Lower leg skin (tissue), 3 donors: ENCODE data around the gene SIGLEC11.
"Not testable (repeated sequence)": the region's sequence is repeated elsewhere in the genome, so short reads cannot be mapped to it uniquely, and the experiment has no call there.

ENCODE experiments used
- POLR2A ChIP-seq, 2 donors: fragments of 450-650 bp; IDR thresholded peaks; one replicate each; pipeline ENCODE4 v1.6.1; 2016 to 2017; ENCODE audit warnings: antibody characterized with exemption in 2 of 2, mild to moderate bottlenecking in 1 of 2, moderate library complexity in 1 of 2
- TF ChIP-seq, protein P1 (sequence below), 3 donors: fragments of 450-650 bp; IDR thresholded peaks; one replicate each; pipeline ENCODE4 v1.5.1; 2016; ENCODE audit warnings: antibody characterized with exemption in 3 of 3, mild to moderate bottlenecking in 3 of 3, moderate library complexity in 2 of 3

- TF ChIP-seq, protein P1, sequence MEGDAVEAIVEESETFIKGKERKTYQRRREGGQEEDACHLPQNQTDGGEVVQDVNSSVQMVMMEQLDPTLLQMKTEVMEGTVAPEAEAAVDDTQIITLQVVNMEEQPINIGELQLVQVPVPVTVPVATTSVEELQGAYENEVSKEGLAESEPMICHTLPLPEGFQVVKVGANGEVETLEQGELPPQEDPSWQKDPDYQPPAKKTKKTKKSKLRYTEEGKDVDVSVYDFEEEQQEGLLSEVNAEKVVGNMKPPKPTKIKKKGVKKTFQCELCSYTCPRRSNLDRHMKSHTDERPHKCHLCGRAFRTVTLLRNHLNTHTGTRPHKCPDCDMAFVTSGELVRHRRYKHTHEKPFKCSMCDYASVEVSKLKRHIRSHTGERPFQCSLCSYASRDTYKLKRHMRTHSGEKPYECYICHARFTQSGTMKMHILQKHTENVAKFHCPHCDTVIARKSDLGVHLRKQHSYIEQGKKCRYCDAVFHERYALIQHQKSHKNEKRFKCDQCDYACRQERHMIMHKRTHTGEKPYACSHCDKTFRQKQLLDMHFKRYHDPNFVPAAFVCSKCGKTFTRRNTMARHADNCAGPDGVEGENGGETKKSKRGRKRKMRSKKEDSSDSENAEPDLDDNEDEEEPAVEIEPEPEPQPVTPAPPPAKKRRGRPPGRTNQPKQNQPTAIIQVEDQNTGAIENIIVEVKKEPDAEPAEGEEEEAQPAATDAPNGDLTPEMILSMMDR (IDR thresholded peaks at IDR 0.05) = not testable (repeated sequence)
- TF ChIP-seq POLR2A (IDR thresholded peaks at IDR 0.05) = not testable (repeated sequence)
Observed at GRCh38 chr19:49959892-49960291, 1.1 kb downstream of the SIGLEC11 start.
